Inferior parietal cortex (tissue), 1 donor: ENCODE results near the gene ITGB2.

Experiments used
- DNase-seq: peaks from one replicate; pipeline ENCODE4 v3.0.0-alpha.2; 2016; ENCODE audit errors: extremely low spot score

The ITGB2 gene

GRCh38 chr21:44867999-44868700, 52.5 kb downstream of the ITGB2 start:
- DNase-seq = no peak

GRCh38 chr21:44867464-44867863, 53.2 kb downstream of the ITGB2 start:
- no peak for DNase-seq

- peak; percentile 50 for DNase-seq
These were observed 53.9 kb downstream of the ITGB2 start for GRCh38 chr21:44866780-44867179.

GRCh38 chr21:44865561-44866280, 55.0 kb downstream of the ITGB2 start:
- DNase-seq = no peak

GRCh38 chr21:44862869-44863685, 57.6 kb downstream of the ITGB2 start:
- no peak for DNase-seq

- no peak for DNase-seq
These were observed 61.9 kb downstream of the ITGB2 start for GRCh38 chr21:44858791-44859190.

- DNase-seq = no peak
These were observed 62.4 kb downstream of the ITGB2 start for GRCh38 chr21:44858291-44858690.

GRCh38 chr21:44857127-44857892, 63.4 kb downstream of the ITGB2 start:
- DNase-seq = no peak

GRCh38 chr21:44856131-44856530, 64.6 kb downstream of the ITGB2 start:
- no peak for DNase-seq

- no peak for DNase-seq
These were observed 65.1 kb downstream of the ITGB2 start for GRCh38 chr21:44855572-44855971.

GRCh38 chr21:44854664-44855446, 65.8 kb downstream of the ITGB2 start:
- no peak for DNase-seq

- DNase-seq = no peak
These were observed 66.4 kb downstream of the ITGB2 start for GRCh38 chr21:44854391-44854663.

GRCh38 chr21:44853601-44854390, 66.9 kb downstream of the ITGB2 start:
- no peak for DNase-seq

- no peak for DNase-seq
These were observed 69.6 kb downstream of the ITGB2 start for GRCh38 chr21:44850905-44851657.

GRCh38 chr21:44850208-44850800, 70.4 kb downstream of the ITGB2 start:
- DNase-seq = no peak

- no peak for DNase-seq
These were observed 71.0 kb downstream of the ITGB2 start for GRCh38 chr21:44849616-44850130.

- no peak for DNase-seq
These were observed 71.7 kb downstream of the ITGB2 start for GRCh38 chr21:44848821-44849521.
